CD14-positive monocyte (primary cell): Measurements from ENCODE around the gene ACVR1B. TPM values are rescaled to one million over a fixed set of nuclear protein-coding genes. Genes with fewer than 3 reads are reported as not detected.

Experiments
- DNase-seq, 3 donors: peaks; one replicate each; pipeline ENCODE4 v3.0.0-alpha.2; 2011 to 2022
- H2AFZ ChIP-seq: 2 replicates; pipeline ENCODE4 v1.6.0; 2012; ENCODE audit warnings: mild to moderate bottlenecking, low read depth, low read length, inconsistent platforms; ENCODE audit not compliant: insufficient read depth, poor library complexity, severe bottlenecking
- H3K27ac ChIP-seq, 2 donors: 1 replicate in 1 of 2; 2 replicates in 1 of 2; pipeline ENCODE4 v1.5.1; 2012 to 2013; ENCODE audit warnings: low read length in 2 of 2, control low read depth in 1 of 2, inconsistent platforms in 1 of 2, low read depth in 1 of 2, mild to moderate bottlenecking in 1 of 2
- H3K27me3 ChIP-seq, 2 donors: one replicate each; pipeline versions ENCODE4 v1.6.0 to v1.6.1; 2011 to 2013; ENCODE audit warnings: low read length in 2 of 2; ENCODE audit not compliant: control insufficient read depth in 2 of 2, insufficient read depth in 2 of 2
- H3K36me3 ChIP-seq, 2 donors: replicated peaks in 1 of 2; 1 replicate in 1 of 2; 2 replicates in 1 of 2; pipeline versions ENCODE4 v1.5.1 to v1.6.1; 2012 to 2013; ENCODE audit warnings: low read length in 2 of 2, control low read depth in 1 of 2, inconsistent platforms in 1 of 2, mild to moderate bottlenecking in 1 of 2; ENCODE audit not compliant: insufficient read depth in 2 of 2, control insufficient read depth in 1 of 2
- H3K4me1 ChIP-seq, 2 donors: 1 replicate in 1 of 2; 2 replicates in 1 of 2; pipeline versions ENCODE4 v1.5.1 to v1.6.1; 2012 to 2013; ENCODE audit warnings: low read length in 2 of 2, control low read depth in 1 of 2, inconsistent platforms in 1 of 2, mild to moderate bottlenecking in 1 of 2, moderate library complexity in 1 of 2; ENCODE audit not compliant: insufficient read depth in 2 of 2, control insufficient read depth in 1 of 2
- H3K4me2 ChIP-seq: replicated peaks from 2 replicates; pipeline ENCODE3; 2012; ENCODE audit warnings: low read length, moderate library complexity, mild to moderate bottlenecking; ENCODE audit not compliant: poor library complexity, severe bottlenecking; ENCODE audit errors: extremely low read depth
- H3K4me3 ChIP-seq, 3 experiments: fragments of 200-600 bp in 1 of 3; sonication (generic) in 1 of 3; replicated peaks in 1 of 3; 1 replicate in 2 of 3; 2 replicates in 1 of 3; pipeline ENCODE4 v1.5.1; 2011 to 2013; ENCODE audit warnings: low read length in 3 of 3, mild to moderate bottlenecking in 3 of 3, control low read depth in 2 of 3, low read depth in 2 of 3, inconsistent platforms in 1 of 3, moderate library complexity in 1 of 3
- H3K79me2 ChIP-seq: 2 replicates; pipeline ENCODE4 v1.6.0; 2012; ENCODE audit warnings: mild to moderate bottlenecking, control low read depth, inconsistent platforms, low read length, moderate library complexity; ENCODE audit not compliant: insufficient read depth
- H3K9ac ChIP-seq: 2 replicates; pipeline ENCODE4 v1.6.0; 2017; ENCODE audit warnings: low read length, mild to moderate bottlenecking; ENCODE audit not compliant: insufficient read depth, poor library complexity, severe bottlenecking
- H3K9me3 ChIP-seq, 2 donors: replicated peaks in 1 of 2; 1 replicate in 1 of 2; 2 replicates in 1 of 2; pipeline versions ENCODE4 v1.5.1 to v1.6.1; 2012 to 2013; ENCODE audit warnings: low read length in 2 of 2, control low read depth in 1 of 2; ENCODE audit not compliant: control insufficient read depth in 1 of 2, insufficient read depth in 1 of 2
- H4K20me1 ChIP-seq: 2 replicates; pipeline ENCODE4 v1.6.0; 2012; ENCODE audit warnings: mild to moderate bottlenecking, low read length, control low read depth, moderate library complexity; ENCODE audit not compliant: insufficient read depth
- H3K27ac Mint-ChIP-seq, 7 donors: one replicate each; pipeline ENCODE4 v1.8.0; 2020; ENCODE audit warnings: mild to moderate bottlenecking in 7 of 7, mixed read lengths in 7 of 7, moderate library complexity in 6 of 7, inconsistent platforms in 2 of 7
- H3K27me3 Mint-ChIP-seq, 3 donors: one replicate each; pipeline ENCODE4 v1.8.0; 2021 to 2022; ENCODE audit warnings: low read depth in 3 of 3, mild to moderate bottlenecking in 3 of 3, mixed read lengths in 3 of 3, moderate library complexity in 3 of 3, inconsistent platforms in 1 of 3
- H3K36me3 Mint-ChIP-seq, 2 donors: one replicate each; pipeline ENCODE4 v1.8.0; 2020; ENCODE audit warnings: mixed read lengths in 2 of 2, inconsistent platforms in 1 of 2, mild to moderate bottlenecking in 1 of 2
- H3K4me1 Mint-ChIP-seq: one replicate; pipeline ENCODE4 v1.8.0; 2020; ENCODE audit warnings: mild to moderate bottlenecking, mixed read lengths
- H3K4me3 Mint-ChIP-seq, 2 donors: one replicate each; pipeline ENCODE4 v1.8.0; 2020; ENCODE audit warnings: mild to moderate bottlenecking in 2 of 2, mixed read lengths in 2 of 2, moderate library complexity in 1 of 2
- H3K9me3 Mint-ChIP-seq, 7 donors: one replicate each; pipeline ENCODE4 v1.8.0; 2020 to 2022; ENCODE audit warnings: mixed read lengths in 7 of 7, mild to moderate bottlenecking in 6 of 7, moderate library complexity in 6 of 7, inconsistent platforms in 2 of 7
- CTCF ChIP-seq: fragments of 200-600 bp; IDR thresholded peaks from one replicate; pipeline ENCODE4 v1.8.0; 2022; ENCODE audit warnings: antibody characterized with exemption, mild to moderate bottlenecking
- WGBS: methylation state at CpG from one replicate; pipeline ENCODE4 v1.1.5; 2013; ENCODE audit warnings: missing lambda C conversion rate; ENCODE audit not compliant: insufficient coverage; 5-methylcytosine and 5-hydroxymethylcytosine counted together
- intact Hi-C, 2 donors: fragments of 100-400 bp; cut with micrococcal nuclease; formaldehyde crosslinking; loops; one replicate each; pipeline versions ENCODE4 v1.15.0 to v1.15.1; 2023
- polyA plus RNA-seq, 3 donors: library from polyadenylated mRNA; depleted of rRNA in 1 of 3; unstranded in 2 of 3; stranded (reverse) in 1 of 3; fragments of 300-500 nt in 2 of 3; fragments of >200 nt in 1 of 3; fragmentation: Illumina TruSeq in 2 of 3; gene quantifications; 1 replicate in 2 of 3; 2 replicates in 1 of 3; pipeline ENCODE4 v1.2.3, GENCODE V29; 2012 to 2021

The ACVR1B gene
- polyA plus RNA-seq, 3 donors = 1.8 to 18.5 (median 3.9) TPM

GRCh38 chr12:52024845-52025230 is 73.3 kb downstream of the ACVR1B start:
- Histone ChIP-seq H4K20me1 (no peaks in the 10 kb centered on the region), H3K27me3 (peaks cover 0 to 8% of the 10 kb centered on the region in 2 donors), H3K36me3 (no peaks in the 10 kb centered on the region), H3K4me1 (peaks cover 39 to 55% of the 10 kb centered on the region in 2 donors), H3K9me3 (no peaks in the 10 kb centered on the region), H3K27ac (peak overlapping the region; percentile 77 to 92), H3K4me2 (peak overlapping the region; percentile 95), H3K4me3 (peak overlapping the region in 2 of 3 experiments; percentile 10 to 71), H3K79me2 (no peaks in the 10 kb centered on the region), H2AFZ (peak overlapping the region; percentile 87), H3K9ac (peak overlapping the region; percentile 45)
- Mint-ChIP-seq H3K4me3 (peak overlapping the region; percentile 77 to 92), H3K36me3 (peaks cover 0 to 2% of the 10 kb centered on the region in 2 donors), H3K27ac (peak overlapping the region; percentile 93 to 99 (median 98)), H3K27me3 (peaks cover 7 to 28% (median 22%) of the 10 kb centered on the region in 3 donors), H3K4me1 (peaks cover 53% of the 10 kb centered on the region), H3K9me3 (peaks cover 0 to 4% (median 0%) of the 10 kb centered on the region in 7 donors)
- no peak for TF ChIP-seq CTCF
- DNase-seq = peak; percentile 66 to 73 (median 72)
- intact Hi-C loops = loop anchor here (1.0 to 5.0 kb wide), 8 partner anchors 26 to 603 kb away; partner anchors contain the start of genes ATG101 (in 1 of the 2), NR4A1 (in 1 of the 2) and SLC4A8 (in 1 of the 2)
- WGBS = 12% methylated on average over 6 of the region's 15 CpGs

DNA sequence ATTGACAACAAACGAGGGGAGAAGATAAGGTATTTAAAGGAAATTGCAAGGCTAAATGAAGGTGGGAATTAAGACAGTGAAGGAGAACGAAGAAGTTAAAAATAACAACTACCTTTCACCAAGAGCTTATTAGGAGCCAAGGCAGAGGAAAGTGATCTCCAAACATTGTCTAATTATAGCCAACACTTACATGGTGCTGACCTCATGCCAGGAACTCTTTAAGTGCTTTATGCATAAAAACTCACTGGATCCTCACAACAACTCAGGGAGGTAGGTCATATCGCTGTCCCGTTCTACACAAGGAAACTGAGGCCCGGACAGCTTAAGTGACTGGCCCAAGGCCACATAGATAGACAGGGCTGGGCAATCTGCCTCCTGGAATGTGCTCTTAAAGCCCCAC is 74.8 kb downstream of the ACVR1B start:
- Histone ChIP-seq H4K20me1 (no peaks in the 10 kb centered on the region), H3K4me1 (peaks cover 30 to 43% of the 10 kb centered on the region in 2 donors), H2AFZ (no peak overlapping the region), H3K27ac (no peak overlapping the region), H3K36me3 (no peaks in the 10 kb centered on the region), H3K4me3 (no peak overlapping the region), H3K9ac (no peak overlapping the region), H3K79me2 (no peaks in the 10 kb centered on the region), H3K9me3 (no peaks in the 10 kb centered on the region), H3K27me3 (peaks cover 0 to 8% of the 10 kb centered on the region in 2 donors), H3K4me2 (no peak overlapping the region)
- peaks cover 3 to 17% (median 17%) of the 10 kb centered on the region in 3 donors for H3K27me3 Mint-ChIP-seq
- peaks cover 41% of the 10 kb centered on the region for H3K4me1 Mint-ChIP-seq
- H3K9me3 Mint-ChIP-seq = peaks cover 0 to 4% (median 0%) of the 10 kb centered on the region in 7 donors
- peak overlapping the region in 1 of 2 donors; percentile 47 for H3K4me3 Mint-ChIP-seq
- 92% methylated on average over 2 of the region's 5 CpGs for WGBS
- DNase-seq = no peak
- intact Hi-C loops = loop anchor here (5.0 kb wide), 3 partner anchors 34 to 96 kb away; partner anchors contain the start of gene ATG101 (in 1 of the 2)
- TF ChIP-seq CTCF = no peak
- peak overlapping the region; percentile 33 to 99 (median 94) for H3K27ac Mint-ChIP-seq
- peaks cover 0 to 2% of the 10 kb centered on the region in 2 donors for H3K36me3 Mint-ChIP-seq
